Brain microvascular endothelial cell (primary cell): Measurements from ENCODE around the gene DNAJC16.

Experiments
- DNase-seq: peaks from one replicate; pipeline ENCODE4 v3.0.0-alpha.2; 2020
- H3K27ac ChIP-seq: fragments of 250-450 bp; sonication (Bioruptor Pico); 2 replicates; pipeline ENCODE4 v1.5.1; 2020; ENCODE audit warnings: mild to moderate bottlenecking, moderate library complexity
- H3K27me3 ChIP-seq: fragments of 250-450 bp; sonication (Bioruptor Pico); replicated peaks from 2 replicates; pipeline ENCODE4 v1.5.1; 2020; ENCODE audit warnings: mild to moderate bottlenecking
- H3K36me3 ChIP-seq: fragments of 250-450 bp; sonication (Bioruptor Pico); replicated peaks from 2 replicates; pipeline ENCODE4 v1.5.1; 2020; ENCODE audit warnings: mild to moderate bottlenecking
- H3K4me3 ChIP-seq: 2 replicates; pipeline ENCODE4 v1.5.1; 2011; ENCODE audit warnings: low read depth, mild to moderate bottlenecking, control low read depth, low read length, moderate library complexity
- in situ Hi-C: cut with HindIII; loops from 2 replicates; pipeline ENCODE4 v1.10.0; 2017; ENCODE audit warnings: low sequenced_read_pairs, low pct_ligation_motif_present
- TF ChIP-seq, protein P1 (sequence below): IDR thresholded peaks from 2 replicates; pipeline ENCODE4 v1.5.1; 2011; ENCODE audit warnings: low read depth, mild to moderate bottlenecking, moderate library complexity, low read length, control low read depth, inconsistent platforms; ENCODE audit errors: missing control alignments

DNAJC16 gene

DNA sequence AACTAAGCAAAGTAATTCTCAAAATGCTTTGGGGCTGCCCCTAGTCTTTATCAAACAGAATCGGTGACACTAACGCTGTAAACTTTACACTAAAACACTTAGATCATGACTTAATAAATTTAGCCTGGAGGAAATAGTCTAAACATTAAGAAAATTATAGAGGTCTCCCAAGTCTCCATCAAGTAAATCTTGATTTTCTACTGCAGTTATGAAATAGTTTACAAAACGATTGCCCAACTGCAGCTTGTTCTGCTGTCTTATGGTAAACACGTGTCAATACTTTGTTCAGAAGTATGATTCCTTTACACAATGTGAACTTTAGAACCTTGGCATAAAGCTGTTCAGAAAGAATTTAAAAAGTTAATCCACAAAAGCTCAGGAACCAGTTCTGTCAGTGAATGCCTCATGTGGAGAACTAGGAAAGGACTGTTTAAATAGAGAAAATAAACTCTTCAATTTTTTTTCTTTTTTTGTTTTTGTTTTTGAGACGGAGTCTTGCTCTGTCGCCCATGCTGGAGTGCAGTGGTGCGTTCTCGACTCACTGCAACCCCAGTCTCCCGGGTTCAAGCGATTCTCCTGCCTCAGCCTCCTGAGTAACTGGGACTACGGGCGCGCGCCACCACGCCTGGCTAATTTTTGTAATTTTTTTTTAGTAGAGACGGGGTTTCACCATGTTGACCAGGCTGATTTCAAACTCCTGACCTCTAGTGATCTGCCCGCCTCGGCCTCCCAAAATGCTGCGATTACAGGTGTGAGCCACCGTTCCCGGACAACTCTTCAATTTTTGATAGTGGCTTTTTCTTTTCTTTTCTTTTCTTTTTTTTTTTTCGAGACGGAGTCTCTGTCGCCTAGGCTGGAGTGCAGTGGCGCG is 92.2 kb downstream of the DNAJC16 start:
- no peak for DNase-seq
- no peaks in the 10 kb centered on the region for H3K36me3 ChIP-seq
- H3K4me3 ChIP-seq = peak overlapping the region; percentile 98
- H3K27ac ChIP-seq = peak overlapping the region; percentile 81
- no peaks in the 10 kb centered on the region for H3K27me3 ChIP-seq
- TF ChIP-seq, protein P1, sequence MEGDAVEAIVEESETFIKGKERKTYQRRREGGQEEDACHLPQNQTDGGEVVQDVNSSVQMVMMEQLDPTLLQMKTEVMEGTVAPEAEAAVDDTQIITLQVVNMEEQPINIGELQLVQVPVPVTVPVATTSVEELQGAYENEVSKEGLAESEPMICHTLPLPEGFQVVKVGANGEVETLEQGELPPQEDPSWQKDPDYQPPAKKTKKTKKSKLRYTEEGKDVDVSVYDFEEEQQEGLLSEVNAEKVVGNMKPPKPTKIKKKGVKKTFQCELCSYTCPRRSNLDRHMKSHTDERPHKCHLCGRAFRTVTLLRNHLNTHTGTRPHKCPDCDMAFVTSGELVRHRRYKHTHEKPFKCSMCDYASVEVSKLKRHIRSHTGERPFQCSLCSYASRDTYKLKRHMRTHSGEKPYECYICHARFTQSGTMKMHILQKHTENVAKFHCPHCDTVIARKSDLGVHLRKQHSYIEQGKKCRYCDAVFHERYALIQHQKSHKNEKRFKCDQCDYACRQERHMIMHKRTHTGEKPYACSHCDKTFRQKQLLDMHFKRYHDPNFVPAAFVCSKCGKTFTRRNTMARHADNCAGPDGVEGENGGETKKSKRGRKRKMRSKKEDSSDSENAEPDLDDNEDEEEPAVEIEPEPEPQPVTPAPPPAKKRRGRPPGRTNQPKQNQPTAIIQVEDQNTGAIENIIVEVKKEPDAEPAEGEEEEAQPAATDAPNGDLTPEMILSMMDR = no peak
- in situ Hi-C loops = no loop called here

DNA sequence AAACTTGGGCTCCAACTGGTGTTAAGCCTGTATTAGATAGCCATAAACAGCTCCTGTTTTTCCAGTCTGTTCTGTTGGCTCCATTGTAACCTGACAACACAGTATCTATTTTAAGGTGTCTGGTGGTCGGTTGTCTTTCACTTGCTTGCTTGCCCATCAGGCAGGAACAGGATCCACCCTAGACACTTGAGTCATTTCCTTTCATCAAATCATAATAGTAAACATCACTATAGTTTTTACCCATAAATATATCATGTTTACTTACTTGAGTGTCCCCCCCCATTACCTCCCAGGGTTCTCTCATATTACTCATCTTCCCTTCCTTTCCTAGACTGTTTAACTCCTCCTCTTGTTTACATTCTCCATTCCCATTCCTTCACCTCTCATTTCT is 93.5 kb downstream of the DNAJC16 start:
- peak; percentile 63 for DNase-seq
- Histone ChIP-seq H3K4me3 (no peak overlapping the region), H3K27me3 (no peaks in the 10 kb centered on the region), H3K36me3 (no peaks in the 10 kb centered on the region), H3K27ac (peak overlapping the region; percentile 62)
- TF ChIP-seq, protein P1 = no peak
- in situ Hi-C loops = no loop called here

DNA sequence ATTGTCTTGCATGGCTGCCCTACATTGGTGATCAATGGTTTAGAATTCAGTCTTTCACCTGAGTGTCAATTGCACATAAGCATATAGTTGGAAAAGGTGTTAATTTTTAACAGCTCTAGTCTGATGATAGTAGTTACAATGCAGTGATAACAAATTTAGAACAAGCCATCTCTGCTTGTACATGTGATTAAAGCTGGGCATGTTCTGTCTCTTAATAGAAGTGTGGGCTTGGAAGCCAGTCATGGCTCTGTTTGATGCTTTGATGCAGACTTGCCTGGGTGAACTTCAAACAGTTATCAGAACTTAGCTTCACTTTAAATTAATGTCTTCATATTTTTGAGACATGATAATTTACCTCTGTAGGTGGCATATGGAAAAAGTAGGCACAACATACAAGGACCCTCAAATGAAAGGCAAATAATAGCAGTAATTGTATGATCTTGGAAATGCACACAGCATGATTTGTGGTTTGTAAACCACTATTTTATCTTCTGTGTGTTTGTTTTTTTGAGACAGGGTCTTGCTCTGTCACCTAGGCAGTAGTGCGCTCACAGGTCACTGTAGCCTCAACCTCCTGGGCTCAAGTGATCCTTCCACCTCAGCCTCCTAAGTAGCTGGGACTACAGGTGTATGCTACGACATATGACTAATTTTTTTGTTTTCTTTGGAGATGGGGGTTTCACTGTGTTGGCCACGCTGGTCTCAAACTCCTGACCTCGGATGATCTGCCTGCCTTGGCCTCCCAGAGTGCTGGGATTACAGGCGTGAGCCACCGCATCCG is 94.4 kb downstream of the DNAJC16 start:
- H3K27me3 ChIP-seq = no peaks in the 10 kb centered on the region
- TF ChIP-seq, protein P1 = no peak
- in situ Hi-C loops = no loop called here
- no peaks in the 10 kb centered on the region for H3K36me3 ChIP-seq
- H3K4me3 ChIP-seq = no peak overlapping the region
- no peak overlapping the region for H3K27ac ChIP-seq
- DNase-seq = no peak

DNA sequence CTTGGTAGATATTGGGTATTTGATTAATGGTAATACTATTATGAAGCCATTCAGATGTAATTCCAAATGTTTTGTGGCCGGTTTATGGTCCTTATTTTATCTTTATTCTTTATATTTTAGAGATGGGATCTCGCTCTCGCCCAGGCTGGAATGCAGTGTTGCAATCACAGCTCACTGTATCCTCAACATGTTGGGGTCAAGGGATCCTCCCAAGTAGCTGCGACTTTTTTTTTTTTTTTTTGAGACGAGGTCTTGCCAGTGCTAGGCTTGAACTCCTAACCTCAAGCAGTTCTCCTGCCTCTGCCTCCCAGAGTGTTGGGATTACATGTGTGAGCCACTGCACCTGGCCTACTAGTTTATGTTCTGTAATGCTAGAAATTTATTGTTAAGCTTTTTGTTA is 95.3 kb downstream of the DNAJC16 start:
- TF ChIP-seq, protein P1 = no peak
- in situ Hi-C loops = no loop called here
- peaks cover 6% of the 10 kb centered on the region for H3K36me3 ChIP-seq
- DNase-seq = no peak
- no peaks in the 10 kb centered on the region for H3K27me3 ChIP-seq
- H3K27ac ChIP-seq = no peak overlapping the region
- no peak overlapping the region for H3K4me3 ChIP-seq

DNA sequence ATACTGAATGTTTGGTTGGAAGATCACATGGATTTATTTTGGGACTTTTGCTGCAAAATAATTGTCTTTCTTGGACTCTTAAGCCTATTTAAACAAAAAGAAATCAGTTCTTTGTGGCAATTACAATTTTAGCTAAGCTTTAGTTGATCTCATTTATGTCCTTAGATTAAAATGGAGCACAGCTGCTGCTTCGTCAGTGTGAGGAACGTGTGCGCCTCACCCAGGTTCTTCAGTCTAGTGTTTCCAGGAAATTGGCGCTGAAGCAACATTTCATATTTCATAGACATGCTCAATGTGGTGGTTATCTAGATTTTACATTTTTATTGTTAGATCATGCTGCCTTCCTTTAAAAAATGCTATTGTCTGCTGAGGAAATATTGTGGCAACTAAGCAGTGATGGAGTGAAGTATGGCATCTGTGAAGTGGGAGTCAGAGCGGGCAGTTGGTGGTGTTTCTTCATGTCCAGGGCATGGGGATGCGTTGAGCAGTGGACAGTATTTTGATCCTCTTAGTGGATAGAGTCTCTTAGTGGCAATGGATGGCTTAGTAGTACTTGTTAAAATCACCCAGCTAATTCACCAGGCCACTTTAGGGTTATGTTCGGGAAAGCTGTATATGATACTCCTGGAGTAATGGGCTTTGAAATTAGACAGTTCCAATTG is 96.2 kb downstream of the DNAJC16 start:
- Histone ChIP-seq H3K4me3 (no peak overlapping the region), H3K36me3 (peaks cover 12% of the 10 kb centered on the region), H3K27ac (no peak overlapping the region), H3K27me3 (no peaks in the 10 kb centered on the region)
- no peak for DNase-seq
- in situ Hi-C loops = no loop called here
- TF ChIP-seq, protein P1 = no peak
